NCI-H1436 treated with DMSO at 0.1 percent for 48 hours (cell line): ENCODE measurements around the gene WWOX.
"Not testable (repeated sequence)": the region's sequence is repeated elsewhere in the genome, so short reads cannot be mapped to it uniquely, and the experiment has no call there.

Experiments used
- DNase-seq: peaks from one replicate; lab custom pipeline; 2025; lab: John Stamatoyannopoulos, UW

Gene WWOX

GRCh38 chr16:79213214-79213613 lies 1113.8 kb downstream of the WWOX start:
- no peak for DNase-seq

GRCh38 chr16:79215289-79215688 lies 1115.8 kb downstream of the WWOX start:
- no peak for DNase-seq

GRCh38 chr16:79217375-79218011 lies 1118.0 kb downstream of the WWOX start:
- no peak for DNase-seq

DNA sequence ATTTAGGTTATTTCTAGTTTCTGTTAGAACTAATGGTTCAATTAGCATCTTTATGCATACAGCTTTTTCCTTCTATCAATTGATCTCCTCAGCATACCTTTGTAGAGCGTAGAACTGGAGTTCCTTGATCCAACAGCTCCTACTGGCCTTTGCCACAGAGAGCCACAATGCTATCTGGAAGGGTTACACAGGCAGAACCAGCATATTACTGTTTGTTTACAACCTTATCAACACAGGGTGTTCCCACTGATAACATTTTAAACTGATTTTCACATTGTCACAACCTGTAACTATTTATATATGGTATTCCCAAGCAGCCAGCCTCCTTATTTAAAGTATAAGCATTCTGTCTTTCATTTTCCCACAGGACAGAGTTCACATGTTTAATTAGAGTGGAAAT lies 1118.9 kb downstream of the WWOX start:
- DNase-seq: no peak

GRCh38 chr16:79225994-79226393 lies 1126.5 kb downstream of the WWOX start:
- not testable (repeated sequence) for DNase-seq

- no peak for DNase-seq
These were observed 1129.9 kb downstream of the WWOX start for GRCh38 chr16:79229361-79229760.

- DNase-seq: not testable (repeated sequence)
These were observed 1146.2 kb downstream of the WWOX start for GRCh38 chr16:79245700-79246099.

DNA sequence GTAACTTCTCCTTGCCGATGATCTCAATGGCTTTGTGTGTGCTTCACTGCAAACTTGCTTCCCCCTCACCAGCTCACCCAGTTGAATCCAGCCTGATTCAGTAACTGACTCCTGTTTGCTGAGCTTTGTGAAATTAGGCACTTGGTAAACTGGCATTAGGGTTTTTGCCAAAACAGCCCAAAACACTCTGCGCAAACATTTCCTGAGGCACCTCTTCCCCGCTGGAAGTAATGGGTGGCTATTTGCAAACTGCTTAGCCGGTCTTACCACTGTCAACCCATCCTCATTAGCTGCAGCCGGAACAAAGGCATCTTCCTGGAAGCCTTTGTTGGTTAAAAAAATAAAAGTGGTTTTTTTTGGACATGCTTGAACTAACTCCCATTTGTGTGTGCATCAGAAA lies 1147.9 kb downstream of the WWOX start:
- DNase-seq: no peak

GRCh38 chr16:79248351-79248750 lies 1148.9 kb downstream of the WWOX start:
- DNase-seq: no peak

DNA sequence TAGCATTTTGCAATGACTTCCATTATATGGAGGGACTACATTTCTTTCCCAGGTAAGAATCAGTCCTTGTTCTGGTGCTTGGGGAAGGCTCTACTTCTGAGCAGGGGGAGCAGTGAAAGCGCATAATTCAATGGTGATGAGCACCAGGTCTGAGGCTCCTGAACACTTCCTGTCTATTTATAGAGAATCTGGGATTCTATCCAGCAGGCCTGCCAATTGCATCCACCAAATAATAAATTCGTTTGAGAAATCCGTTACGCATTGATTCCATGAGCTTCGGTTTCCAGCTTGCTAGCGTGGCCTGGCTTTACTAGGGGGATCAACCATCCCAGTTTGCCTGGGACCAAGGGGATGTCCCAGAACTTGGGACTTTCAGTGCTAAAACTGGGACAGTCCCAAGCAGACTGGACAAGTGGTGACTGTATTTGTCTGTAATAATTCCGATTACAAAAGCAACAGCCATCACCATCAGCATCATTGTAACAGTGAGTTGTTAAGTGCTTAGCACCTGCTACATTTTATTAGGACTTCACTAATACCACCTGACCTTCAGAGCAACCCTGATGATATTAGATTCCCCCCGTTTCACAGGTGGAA lies 1151.1 kb downstream of the WWOX start:
- DNase-seq: no peak

- DNase-seq: no peak
These were observed 1153.7 kb downstream of the WWOX start for GRCh38 chr16:79253100-79253631.

DNA sequence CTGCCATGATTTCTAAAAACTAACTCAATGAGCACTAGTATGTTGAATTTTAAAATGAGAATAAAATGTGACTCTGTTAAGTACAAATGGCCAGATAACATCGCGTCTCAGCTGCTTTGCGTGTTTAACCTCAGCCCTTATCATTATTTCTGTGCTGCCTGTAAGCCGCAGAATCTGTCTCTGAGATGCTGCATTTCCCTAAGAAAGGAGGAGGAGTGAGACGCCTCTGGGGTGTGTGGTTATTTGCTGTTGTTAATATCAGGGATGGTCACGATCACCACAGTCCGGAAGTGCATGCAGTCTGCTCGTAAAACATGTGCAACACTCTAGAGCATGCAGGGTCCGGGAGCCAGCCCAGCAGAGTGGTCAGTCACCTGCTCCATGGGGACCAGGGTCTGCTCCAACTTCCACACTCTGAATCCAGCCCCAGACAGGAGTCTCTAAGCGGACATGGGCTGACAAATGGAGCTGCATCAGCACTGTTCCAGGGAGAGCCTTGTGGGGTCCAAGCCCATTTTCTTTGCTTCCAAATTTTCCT lies 1158.6 kb downstream of the WWOX start:
- no peak for DNase-seq

DNA sequence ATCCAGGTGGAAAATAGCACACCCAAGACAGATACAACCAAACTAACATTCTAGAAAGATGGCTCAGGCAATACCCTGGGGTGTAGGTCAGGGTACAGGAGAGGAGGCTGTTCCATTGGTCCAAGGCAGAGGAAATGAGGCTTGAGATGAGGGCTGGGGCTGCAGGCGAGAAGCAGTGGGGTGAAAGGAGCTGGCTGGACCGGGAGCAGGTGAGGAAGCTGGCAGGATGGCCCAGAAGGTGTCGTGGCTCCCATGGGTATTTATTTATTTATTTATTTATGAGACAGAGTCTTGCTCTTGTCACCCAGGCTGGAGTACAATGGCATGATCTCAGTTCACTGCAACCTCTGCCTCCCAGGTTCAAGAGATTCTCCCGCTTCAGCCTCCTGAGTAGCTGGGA lies 1161.4 kb downstream of the WWOX start:
- DNase-seq: not testable (repeated sequence)

GRCh38 chr16:79261481-79261940 lies 1162.1 kb downstream of the WWOX start:
- no peak for DNase-seq

DNA sequence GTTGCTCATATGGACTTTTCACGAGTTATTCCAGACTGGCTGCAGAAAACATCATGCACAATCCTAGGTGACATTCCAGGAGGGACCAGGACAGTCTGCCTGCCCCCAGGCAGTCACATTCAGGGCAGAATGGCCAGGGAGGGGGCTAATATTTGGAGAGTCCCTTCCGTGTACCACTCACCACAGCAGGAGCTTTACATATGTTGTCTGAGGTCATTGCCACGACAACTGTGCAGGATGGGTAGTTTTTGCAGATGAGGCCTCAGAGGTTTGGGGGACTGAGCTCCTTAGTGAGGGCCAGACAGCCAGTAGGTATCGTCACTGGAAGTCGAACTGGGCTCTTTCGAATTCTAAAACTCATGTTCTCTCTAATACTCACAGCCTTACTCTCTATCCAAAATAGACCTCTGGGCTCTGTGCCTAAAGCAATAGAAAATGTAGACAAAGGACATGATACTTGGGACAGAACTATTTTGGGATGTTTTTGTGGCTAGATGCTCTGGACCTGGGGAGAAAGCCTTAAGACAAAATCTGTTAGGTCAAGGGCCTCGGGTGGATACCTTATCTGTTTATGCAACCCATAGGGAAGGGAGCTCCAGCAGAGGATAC lies 1162.6 kb downstream of the WWOX start:
- no peak for DNase-seq
